ENCODE data around the gene ZKSCAN8. TPM values are rescaled to one million over a fixed set of nuclear protein-coding genes. Genes with fewer than 3 reads are reported as not detected.

ZKSCAN8 gene
- polyA plus RNA-seq, 1 donor (not counting 4 experiments of a cell fraction or from before 2014, with no cell fraction given): 6.4 TPM

- Histone ChIP-seq H4K20me1 (ENCODE audit: control insufficient read depth, extremely low read depth, insufficient read depth, low read length) (no peaks in the 10 kb centered on the region), H3K4me2 (ENCODE audit: control insufficient read depth, extremely low read depth, insufficient read depth, low read depth, low read length) (no peak overlapping the region)
- dilution Hi-C loops (cut with MboI; ENCODE audit: extremely low pct_ligation_motif_present, low sequenced_read_pairs): no loop called here
Measured at GRCh38 chr6:28107506-28107905, 34.2 kb upstream of the ZKSCAN8 start.

GRCh38 chr6:28111964-28112363 is 29.7 kb upstream of the ZKSCAN8 start:
- Histone ChIP-seq H3K4me1 (ENCODE audit: control insufficient read depth, extremely low read depth, insufficient read depth, low read length) (no peaks in the 10 kb centered on the region), H3K79me2 (ENCODE audit: control insufficient read depth, insufficient read depth, low read length) (no peaks in the 10 kb centered on the region), H3K9ac (ENCODE audit: control insufficient read depth, extremely low read depth, insufficient read depth, low read length) (no peak overlapping the region), H4K20me1 (ENCODE audit: control insufficient read depth, extremely low read depth, insufficient read depth, low read length) (no peaks in the 10 kb centered on the region), H3K4me2 (ENCODE audit: control insufficient read depth, extremely low read depth, insufficient read depth, low read depth, low read length) (no peak overlapping the region), H3K4me3 (ENCODE audit: control insufficient read depth in 2 of 3, extremely low read depth in 1 of 3, insufficient read depth in 2 of 3, low read depth in 1 of 3, low read length in 3 of 3) (no peak overlapping the region), H3K27ac (ENCODE audit: control insufficient read depth, insufficient read depth, low read length) (no peak overlapping the region), H3K27me3 (ENCODE audit: control insufficient read depth, extremely low read depth, insufficient read depth, low read length) (no peaks in the 10 kb centered on the region), H3K36me3 (ENCODE audit: control insufficient read depth in 2 of 2, extremely low read depth in 1 of 2, insufficient read depth in 2 of 2, low read length in 2 of 2) (peaks cover 3 to 4% of the 10 kb centered on the region in 2 experiments), H3K9me1 (ENCODE audit: control insufficient read depth, extremely low read depth, insufficient read depth, low read length) (no peaks in the 10 kb centered on the region), H2AFZ (ENCODE audit: control insufficient read depth, low read length) (no peak overlapping the region), H3K9me3 (ENCODE audit: control insufficient read depth, low read depth, low read length) (no peaks in the 10 kb centered on the region)
- TF ChIP-seq CTCF (optimal IDR thresholded peaks at IDR 0.05 in 1 of 3, IDR thresholded peaks at IDR 0.05 in 1 of 3, conservative IDR thresholded peaks at IDR 0.05 in 1 of 3; ENCODE audit: extremely low read depth in 1 of 3, insufficient read depth in 2 of 3, low read length in 3 of 3) (no peak), EZH2 (IDR thresholded peaks at IDR 0.05; ENCODE audit: low read length) (no peak)
- dilution Hi-C loops (cut with MboI; ENCODE audit: extremely low pct_ligation_motif_present, low sequenced_read_pairs): no loop called here
- FAIRE-seq: no peak
- DNase-seq (ENCODE audit: low read depth, low spot score): no peak

More at GRCh38 chr6:28107506-28107905, 34.2 kb upstream of the ZKSCAN8 start:
- Histone ChIP-seq H3K27ac (ENCODE audit: control insufficient read depth, insufficient read depth, low read length) (no peak overlapping the region), H3K79me2 (ENCODE audit: control insufficient read depth, insufficient read depth, low read length) (no peaks in the 10 kb centered on the region), H3K4me3 (ENCODE audit: control insufficient read depth in 2 of 3, extremely low read depth in 1 of 3, insufficient read depth in 2 of 3, low read depth in 1 of 3, low read length in 3 of 3) (no peak overlapping the region), H3K9me3 (ENCODE audit: control insufficient read depth, low read depth, low read length) (no peaks in the 10 kb centered on the region), H3K9me1 (ENCODE audit: control insufficient read depth, extremely low read depth, insufficient read depth, low read length) (no peaks in the 10 kb centered on the region), H3K4me1 (ENCODE audit: control insufficient read depth, extremely low read depth, insufficient read depth, low read length) (peaks cover 8% of the 10 kb centered on the region), H3K36me3 (ENCODE audit: control insufficient read depth in 2 of 2, extremely low read depth in 1 of 2, insufficient read depth in 2 of 2, low read length in 2 of 2) (no peaks in the 10 kb centered on the region), H3K27me3 (ENCODE audit: control insufficient read depth, extremely low read depth, insufficient read depth, low read length) (no peaks in the 10 kb centered on the region), H3K9ac (ENCODE audit: control insufficient read depth, extremely low read depth, insufficient read depth, low read length) (no peak overlapping the region), H2AFZ (ENCODE audit: control insufficient read depth, low read length) (no peak overlapping the region)
- DNase-seq (ENCODE audit: low read depth, low spot score) (no peak), FAIRE-seq (no peak)
- TF ChIP-seq CTCF (optimal IDR thresholded peaks at IDR 0.05 in 1 of 3, IDR thresholded peaks at IDR 0.05 in 1 of 3, conservative IDR thresholded peaks at IDR 0.05 in 1 of 3; ENCODE audit: extremely low read depth in 1 of 3, insufficient read depth in 2 of 3, low read length in 3 of 3) (no peak), EZH2 (IDR thresholded peaks at IDR 0.05; ENCODE audit: low read length) (no peak)
